Natural killer cell (primary cell): Measurements from ENCODE around the gene CARMIL1. TPM values are rescaled to one million over a fixed set of nuclear protein-coding genes. Genes with fewer than 3 reads are reported as not detected.

Experiments used
- ATAC-seq, 3 donors: fragments of 150-1000 bp in 2 of 3; fragments of 200-7000 bp in 1 of 3; cut with Tn5 transposase; 1 replicate in 1 of 3; 2 replicates in 2 of 3; pipeline ENCODE4 v1.10.0; 2021; ENCODE audit warnings: mild to moderate bottlenecking in 2 of 3, moderate library complexity in 2 of 3
- DNase-seq, 2 donors: peaks; one replicate each; pipeline versions ENCODE4 v3.0.0 to v3.0.0-alpha.2; 2013 to 2021; ENCODE audit warnings: mixed read lengths in 1 of 2
- H3K27ac ChIP-seq: one replicate; pipeline ENCODE4 v1.5.1; 2013; ENCODE audit warnings: mild to moderate bottlenecking, low read length
- H3K27me3 ChIP-seq: one replicate; pipeline ENCODE4 v1.6.1; 2013; ENCODE audit warnings: low read length; ENCODE audit not compliant: control insufficient read depth, insufficient read depth
- H3K36me3 ChIP-seq: one replicate; pipeline ENCODE4 v1.6.1; 2013; ENCODE audit warnings: low read length; ENCODE audit not compliant: control insufficient read depth, insufficient read depth
- H3K4me1 ChIP-seq: one replicate; pipeline ENCODE4 v1.6.1; 2013; ENCODE audit warnings: low read length; ENCODE audit not compliant: control insufficient read depth, insufficient read depth
- H3K4me3 ChIP-seq: one replicate; pipeline ENCODE4 v1.5.1; 2013; ENCODE audit warnings: low read length
- H3K9me3 ChIP-seq: one replicate; pipeline ENCODE4 v1.6.1; 2013; ENCODE audit warnings: low read length; ENCODE audit not compliant: control insufficient read depth, insufficient read depth
- H3K27ac Mint-ChIP-seq, 2 donors: one replicate each; pipeline ENCODE4 v1.8.0; 2022; ENCODE audit warnings: mild to moderate bottlenecking in 2 of 2, mixed read lengths in 2 of 2, moderate library complexity in 1 of 2
- H3K27me3 Mint-ChIP-seq, 2 donors: one replicate each; pipeline ENCODE4 v1.8.0; 2022; ENCODE audit warnings: low read depth in 2 of 2, mixed read lengths in 2 of 2
- H3K36me3 Mint-ChIP-seq: one replicate; pipeline ENCODE4 v1.8.0; 2022; ENCODE audit warnings: mixed read lengths
- H3K4me1 Mint-ChIP-seq, 2 donors: one replicate each; pipeline ENCODE4 v1.8.0; 2022; ENCODE audit warnings: mixed read lengths in 2 of 2
- H3K4me3 Mint-ChIP-seq: one replicate; pipeline ENCODE4 v1.8.0; 2022; ENCODE audit warnings: mild to moderate bottlenecking, moderate library complexity, mixed read lengths
- H3K9me3 Mint-ChIP-seq, 2 donors: one replicate each; pipeline ENCODE4 v1.8.0; 2022; ENCODE audit warnings: mixed read lengths in 2 of 2
- CTCF ChIP-seq: fragments of 200-600 bp; IDR thresholded peaks from one replicate; pipeline ENCODE4 v1.8.0; 2022; ENCODE audit warnings: antibody characterized with exemption
- WGBS: methylation state at CpG from one replicate; pipeline ENCODE4 v1.1.7; 2013; ENCODE audit warnings: missing lambda C conversion rate; ENCODE audit not compliant: insufficient coverage; 5-methylcytosine and 5-hydroxymethylcytosine counted together
- intact Hi-C: fragments of 100-400 bp; cut with micrococcal nuclease; formaldehyde crosslinking; loops from one replicate; pipeline ENCODE4 v1.14.2; 2022
- total RNA-seq, 4 donors: library from RNA; stranded (reverse); fragments of 120-200 nt in 1 of 4; gene quantifications; one replicate each; pipeline versions ENCODE4 v1.2.3 to v1.2.4, GENCODE V29; 2013 to 2022

CARMIL1 gene
- total RNA-seq, 3 donors from 2014 or later (not counting 1 experiment from before 2014, with no cell fraction given): 0.25 to 1.1 (median 0.35) TPM

- 71% methylated on average over 7 of the region's 8 CpGs for WGBS
Measured at GRCh38 chr6:25485821-25486534, 206.8 kb downstream of the CARMIL1 start.

GRCh38 chr6:25486550-25486949 lies 207.4 kb downstream of the CARMIL1 start:
- H3K4me1 Mint-ChIP-seq: no peaks in the 10 kb centered on the region
- Histone ChIP-seq H3K27ac (no peak overlapping the region), H3K4me3 (no peak overlapping the region), H3K9me3 (no peaks in the 10 kb centered on the region), H3K27me3 (no peaks in the 10 kb centered on the region), H3K36me3 (no peaks in the 10 kb centered on the region), H3K4me1 (peaks cover 5% of the 10 kb centered on the region)
- no peaks in the 10 kb centered on the region for H3K9me3 Mint-ChIP-seq
- WGBS: 100% methylated on average over 2 of the region's 3 CpGs
- DNase-seq: no peak
- TF ChIP-seq CTCF: no peak
- peaks cover 8 to 12% of the 10 kb centered on the region in 2 donors for H3K27me3 Mint-ChIP-seq
- no peak overlapping the region for H3K27ac Mint-ChIP-seq
- intact Hi-C loops: no loop called here
- H3K4me3 Mint-ChIP-seq: no peak overlapping the region
- ATAC-seq: no peak
- H3K36me3 Mint-ChIP-seq: no peaks in the 10 kb centered on the region

More at GRCh38 chr6:25485821-25486534, 206.8 kb downstream of the CARMIL1 start:
- no peak for TF ChIP-seq CTCF
- Mint-ChIP-seq H3K36me3 (no peaks in the 10 kb centered on the region), H3K4me3 (no peak overlapping the region), H3K9me3 (no peaks in the 10 kb centered on the region), H3K27ac (no peak overlapping the region), H3K27me3 (peaks cover 9 to 12% of the 10 kb centered on the region in 2 donors), H3K4me1 (no peaks in the 10 kb centered on the region)
- DNase-seq: no peak
- intact Hi-C loops: no loop called here
- H3K4me3 ChIP-seq: no peak overlapping the region
- H3K4me1 ChIP-seq: peaks cover 5% of the 10 kb centered on the region
- H3K9me3 ChIP-seq: no peaks in the 10 kb centered on the region
- no peak for ATAC-seq
- H3K27ac ChIP-seq: no peak overlapping the region
- H3K36me3 ChIP-seq: no peaks in the 10 kb centered on the region
- no peaks in the 10 kb centered on the region for H3K27me3 ChIP-seq

DNA sequence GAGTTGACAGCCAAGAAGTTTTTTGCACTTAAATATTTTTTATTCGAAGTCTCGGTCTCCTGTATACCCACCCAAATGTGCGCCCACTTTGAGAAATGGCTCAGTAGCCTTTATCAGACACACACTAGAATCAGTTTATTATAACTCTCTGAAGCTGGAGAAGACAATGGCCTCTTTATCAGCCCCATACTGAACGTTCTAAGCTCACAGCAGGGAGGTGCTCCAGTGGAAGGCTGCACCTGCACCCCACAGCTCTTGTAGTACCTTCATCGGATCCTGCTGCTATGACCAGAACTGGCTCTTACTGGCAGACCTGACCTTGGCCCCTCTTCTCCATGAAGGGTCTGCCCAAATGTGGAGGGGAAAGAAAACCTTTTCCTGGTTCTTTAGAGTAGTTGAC lies 207.8 kb downstream of the CARMIL1 start:
- H3K36me3 Mint-ChIP-seq: no peaks in the 10 kb centered on the region
- Histone ChIP-seq H3K4me3 (no peak overlapping the region), H3K9me3 (no peaks in the 10 kb centered on the region), H3K27ac (no peak overlapping the region), H3K36me3 (no peaks in the 10 kb centered on the region), H3K4me1 (peaks cover 5% of the 10 kb centered on the region), H3K27me3 (no peaks in the 10 kb centered on the region)
- peaks cover 8 to 12% of the 10 kb centered on the region in 2 donors for H3K27me3 Mint-ChIP-seq
- 86% methylated on average over 5 of the region's 5 CpGs for WGBS
- H3K4me1 Mint-ChIP-seq: no peaks in the 10 kb centered on the region
- H3K27ac Mint-ChIP-seq: no peak overlapping the region
- ATAC-seq (no peak), DNase-seq (no peak)
- H3K9me3 Mint-ChIP-seq: no peaks in the 10 kb centered on the region
- TF ChIP-seq CTCF: no peak
- no peak overlapping the region for H3K4me3 Mint-ChIP-seq
- intact Hi-C loops: no loop called here

- Mint-ChIP-seq H3K27ac (no peak overlapping the region), H3K4me1 (no peaks in the 10 kb centered on the region), H3K27me3 (peaks cover 7 to 8% of the 10 kb centered on the region in 2 donors), H3K36me3 (no peaks in the 10 kb centered on the region), H3K9me3 (no peaks in the 10 kb centered on the region), H3K4me3 (no peak overlapping the region)
- H3K36me3 ChIP-seq: no peaks in the 10 kb centered on the region
- H3K9me3 ChIP-seq: no peaks in the 10 kb centered on the region
- no peak overlapping the region for H3K4me3 ChIP-seq
- TF ChIP-seq CTCF: no peak
- H3K27me3 ChIP-seq: no peaks in the 10 kb centered on the region
- H3K4me1 ChIP-seq: peaks cover 5% of the 10 kb centered on the region
- no peak overlapping the region for H3K27ac ChIP-seq
- no peak for DNase-seq
- no peak for ATAC-seq
- WGBS: 96% methylated on average over 3 of the region's 3 CpGs
- intact Hi-C loops: no loop called here
Measured at GRCh38 chr6:25488156-25488555, 209.0 kb downstream of the CARMIL1 start.
